Left ventricle myocardium inferior (tissue), 1 donor: Measurements from ENCODE around the gene TLE5. TPM values are rescaled to one million over a fixed set of nuclear protein-coding genes. Genes with fewer than 3 reads are reported as not detected.
"Not testable (repeated sequence)": the region's sequence is repeated elsewhere in the genome, so short reads cannot be mapped to it uniquely, and the experiment has no call there.

Experiments
- DNase-seq: peaks from one replicate; pipeline ENCODE4 v3.0.0-alpha.2; 2020
- H3K27ac ChIP-seq: fragments of 200-600 bp; replicated peaks from 2 replicates; pipeline ENCODE4 v1.8.0; 2021
- H3K27me3 ChIP-seq: fragments of 200-600 bp; 2 replicates; pipeline ENCODE4 v1.8.0; 2021; ENCODE audit warnings: low read depth
- H3K36me3 ChIP-seq: fragments of 200-600 bp; 2 replicates; pipeline ENCODE4 v1.8.0; 2021
- H3K4me1 ChIP-seq: fragments of 200-600 bp; 2 replicates; pipeline ENCODE4 v1.8.0; 2021
- H3K4me3 ChIP-seq: fragments of 200-600 bp; 2 replicates; pipeline ENCODE4 v1.8.0; 2021; ENCODE audit warnings: mild to moderate bottlenecking, moderate library complexity
- H3K9me3 ChIP-seq: fragments of 200-600 bp; replicated peaks from 2 replicates; pipeline ENCODE4 v1.8.0; 2021
- intact Hi-C: fragments of 100-400 bp; cut with micrococcal nuclease; formaldehyde crosslinking; loops from one replicate; pipeline ENCODE4 v1.11.0; 2022
- total RNA-seq: library from RNA; stranded (reverse); fragmentation: NEBNext Ultra II Directional; extraction: Animal tissue kit (Norgen Biotek cat#: 25700); gene quantifications from one replicate; pipeline ENCODE4 v1.2.1, GENCODE V29; 2021
- TF ChIP-seq, protein P1 (sequence below): fragments of 200-600 bp; IDR thresholded peaks from 2 replicates; pipeline ENCODE4 v1.8.0; 2021; ENCODE audit warnings: antibody characterized with exemption, mild to moderate bottlenecking, borderline replicate concordance
- donor health status: DM: no; HTN: yes; CAD: no; lungs with severe emphysema.

TLE5 gene
- total RNA-seq, 1 donor from 2014 or later = 799 TPM

DNA sequence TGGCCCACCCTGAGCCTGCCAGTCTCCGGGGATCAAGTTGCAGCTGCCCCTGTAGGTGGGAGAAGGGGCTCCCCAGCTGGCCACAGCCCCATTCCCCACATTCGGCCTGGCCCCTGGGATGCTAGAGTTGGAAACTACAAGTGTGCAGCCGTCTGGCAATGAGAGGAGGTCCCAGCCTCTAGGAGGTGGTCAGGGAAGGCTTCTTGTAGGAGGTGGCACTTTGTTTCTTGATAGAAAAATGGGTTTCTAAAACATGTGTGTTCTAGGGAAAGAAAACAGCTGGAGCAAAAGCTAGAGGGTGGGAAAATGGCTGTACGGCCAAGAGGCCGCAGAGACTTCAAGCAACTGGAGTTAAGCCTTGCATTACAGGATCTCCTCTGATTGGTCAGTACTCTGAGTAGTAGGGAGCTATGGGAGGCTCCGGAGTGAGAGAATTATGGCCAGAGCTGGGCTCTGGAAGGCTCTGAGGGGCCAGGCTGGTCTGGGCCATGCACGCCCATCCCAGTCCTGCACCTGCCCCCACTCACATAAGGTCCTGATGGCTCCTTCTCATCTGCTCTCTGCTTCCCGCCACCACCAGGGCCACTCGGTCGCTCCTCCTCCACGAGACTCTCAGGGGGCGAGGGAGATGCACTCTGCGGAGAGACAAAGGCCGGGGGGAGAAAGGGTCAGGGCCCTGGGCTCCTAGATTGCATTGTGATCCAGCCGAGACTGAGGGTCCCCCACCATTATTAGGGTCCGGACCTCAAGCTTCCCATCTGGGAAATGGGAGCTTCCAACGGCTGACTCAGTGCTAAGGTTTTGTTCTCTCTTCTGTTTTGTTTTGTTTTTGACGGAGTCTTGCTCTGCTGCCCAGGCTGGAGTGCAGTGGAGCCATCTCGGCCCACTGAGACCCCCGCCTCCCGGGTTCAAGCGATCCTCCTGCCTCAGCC is 46.9 kb downstream of the TLE5 start:
- TF ChIP-seq, protein P1, sequence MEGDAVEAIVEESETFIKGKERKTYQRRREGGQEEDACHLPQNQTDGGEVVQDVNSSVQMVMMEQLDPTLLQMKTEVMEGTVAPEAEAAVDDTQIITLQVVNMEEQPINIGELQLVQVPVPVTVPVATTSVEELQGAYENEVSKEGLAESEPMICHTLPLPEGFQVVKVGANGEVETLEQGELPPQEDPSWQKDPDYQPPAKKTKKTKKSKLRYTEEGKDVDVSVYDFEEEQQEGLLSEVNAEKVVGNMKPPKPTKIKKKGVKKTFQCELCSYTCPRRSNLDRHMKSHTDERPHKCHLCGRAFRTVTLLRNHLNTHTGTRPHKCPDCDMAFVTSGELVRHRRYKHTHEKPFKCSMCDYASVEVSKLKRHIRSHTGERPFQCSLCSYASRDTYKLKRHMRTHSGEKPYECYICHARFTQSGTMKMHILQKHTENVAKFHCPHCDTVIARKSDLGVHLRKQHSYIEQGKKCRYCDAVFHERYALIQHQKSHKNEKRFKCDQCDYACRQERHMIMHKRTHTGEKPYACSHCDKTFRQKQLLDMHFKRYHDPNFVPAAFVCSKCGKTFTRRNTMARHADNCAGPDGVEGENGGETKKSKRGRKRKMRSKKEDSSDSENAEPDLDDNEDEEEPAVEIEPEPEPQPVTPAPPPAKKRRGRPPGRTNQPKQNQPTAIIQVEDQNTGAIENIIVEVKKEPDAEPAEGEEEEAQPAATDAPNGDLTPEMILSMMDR = no peak
- no peak overlapping the region for H3K4me3 ChIP-seq
- H3K36me3 ChIP-seq = peaks cover 55% of the 10 kb centered on the region
- H3K27ac ChIP-seq = no peak overlapping the region
- H3K9me3 ChIP-seq = no peaks in the 10 kb centered on the region
- no peak for DNase-seq
- no peaks in the 10 kb centered on the region for H3K27me3 ChIP-seq
- H3K4me1 ChIP-seq = no peaks in the 10 kb centered on the region
- intact Hi-C loops = no loop called here

DNA sequence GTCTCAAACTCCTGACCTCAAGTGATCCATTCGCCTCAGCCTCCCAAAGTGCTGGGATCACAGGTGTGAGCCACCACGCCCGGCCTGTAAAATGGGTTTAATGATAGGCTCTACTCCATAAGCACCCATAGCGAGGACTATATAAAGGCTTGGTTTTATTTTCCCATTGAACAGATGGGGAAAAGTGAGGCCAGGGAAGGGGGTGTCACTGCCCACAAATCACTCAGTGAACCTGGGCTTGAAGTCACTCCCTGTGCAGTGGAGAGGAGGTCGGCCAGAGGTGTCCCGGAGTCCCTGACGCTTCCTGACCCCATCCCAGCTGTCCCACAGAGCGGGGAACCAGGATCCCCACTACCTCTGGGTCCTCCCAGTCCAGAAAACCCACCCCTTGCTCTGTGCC is 48.2 kb downstream of the TLE5 start:
- Histone ChIP-seq H3K27ac (no peak overlapping the region), H3K4me1 (no peaks in the 10 kb centered on the region), H3K36me3 (peaks cover 58% of the 10 kb centered on the region), H3K9me3 (no peaks in the 10 kb centered on the region), H3K4me3 (no peak overlapping the region), H3K27me3 (no peaks in the 10 kb centered on the region)
- intact Hi-C loops = no loop called here
- DNase-seq = no peak
- TF ChIP-seq, protein P1 = no peak

DNA sequence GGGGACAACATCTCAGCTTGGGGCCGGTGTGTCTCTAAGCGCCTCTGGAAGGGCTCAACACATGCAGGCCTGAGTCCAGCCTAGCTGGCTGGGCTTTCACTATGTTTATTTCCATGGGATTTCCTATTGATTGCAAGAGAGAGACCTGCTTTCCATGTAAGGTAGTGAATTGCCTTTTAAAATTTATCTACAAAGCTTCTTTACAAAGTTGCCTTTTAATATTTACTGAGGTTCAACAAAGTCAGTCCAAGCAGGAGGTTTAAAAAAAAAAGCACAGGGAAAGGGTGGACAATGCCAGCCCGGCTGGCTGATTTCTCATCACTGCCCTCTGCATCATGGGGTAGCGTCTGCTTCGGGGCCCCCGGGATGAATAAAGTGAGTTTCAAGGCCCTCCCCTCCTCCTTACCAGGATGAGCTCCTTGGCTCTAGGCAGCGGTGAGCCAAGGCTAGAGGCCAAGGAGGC is 49.0 kb downstream of the TLE5 start:
- peaks cover 65% of the 10 kb centered on the region for H3K36me3 ChIP-seq
- DNase-seq = no peak
- H3K9me3 ChIP-seq = no peaks in the 10 kb centered on the region

DNA sequence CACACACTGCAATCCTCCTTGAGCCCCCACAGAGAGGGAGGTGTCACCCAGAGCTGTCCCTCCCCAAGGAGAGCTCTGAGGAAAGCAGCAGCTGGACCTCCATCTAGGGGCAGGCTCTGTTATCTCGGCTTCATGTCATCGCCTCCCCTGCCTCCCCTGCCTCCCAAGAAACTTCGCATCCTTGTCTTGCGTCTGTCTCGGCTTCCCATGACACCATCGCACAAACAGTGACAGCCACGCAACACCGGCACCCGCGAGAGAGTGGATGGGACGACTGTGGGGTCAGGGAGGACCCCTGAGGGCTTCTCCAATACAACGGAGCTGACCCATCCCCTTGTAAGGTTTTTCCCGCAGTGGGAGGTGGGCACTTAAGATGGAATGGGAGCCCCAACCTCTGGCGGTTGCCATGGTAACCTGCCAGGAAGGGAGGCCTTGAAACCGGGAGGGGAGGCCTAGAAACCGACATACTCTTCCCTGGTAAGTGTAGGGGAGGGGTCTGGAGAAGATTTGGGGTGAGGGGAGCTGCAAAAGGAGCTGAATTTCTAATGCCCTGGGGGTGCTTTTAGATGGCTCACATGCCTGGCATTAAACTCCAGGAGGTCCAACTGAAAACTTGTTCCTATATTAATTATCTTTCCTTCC is 49.6 kb downstream of the TLE5 start:
- DNase-seq = no peak
- TF ChIP-seq, protein P1 = no peak
- Histone ChIP-seq H3K4me3 (no peak overlapping the region), H3K4me1 (no peaks in the 10 kb centered on the region), H3K27me3 (no peaks in the 10 kb centered on the region), H3K27ac (no peak overlapping the region), H3K9me3 (no peaks in the 10 kb centered on the region), H3K36me3 (peaks cover 70% of the 10 kb centered on the region)
- intact Hi-C loops = no loop called here

More for the DNA sequence above, 49.0 kb downstream of the TLE5 start:
- Histone ChIP-seq H3K4me3 (no peak overlapping the region), H3K4me1 (no peaks in the 10 kb centered on the region), H3K27ac (no peak overlapping the region), H3K27me3 (no peaks in the 10 kb centered on the region)
- intact Hi-C loops = no loop called here
- TF ChIP-seq, protein P1 = no peak

DNA sequence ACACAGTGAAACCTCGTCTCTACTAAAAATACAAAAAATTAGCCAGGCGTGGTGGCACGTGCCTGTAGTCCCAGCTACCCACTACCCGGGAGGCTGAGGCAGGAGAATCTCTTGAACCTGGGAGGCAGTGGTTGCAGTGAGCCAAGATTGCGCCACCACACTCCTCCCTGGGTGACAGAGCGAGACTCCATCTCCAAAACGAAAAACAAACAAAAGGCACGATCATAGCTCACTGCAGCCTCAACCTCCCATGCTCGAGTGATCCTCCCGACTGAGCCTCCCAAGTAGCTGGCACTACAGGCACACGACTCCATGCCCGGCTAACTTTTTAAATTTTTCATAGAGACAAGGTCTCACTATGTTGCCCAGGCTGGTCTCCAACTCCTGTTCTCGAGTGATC is 50.2 kb downstream of the TLE5 start:
- peaks cover 77% of the 10 kb centered on the region for H3K36me3 ChIP-seq
- H3K27ac ChIP-seq, H3K4me1 ChIP-seq, H3K4me3 ChIP-seq, H3K9me3 ChIP-seq, H3K27me3 ChIP-seq, DNase-seq, intact Hi-C loops: not testable (repeated sequence)

DNA sequence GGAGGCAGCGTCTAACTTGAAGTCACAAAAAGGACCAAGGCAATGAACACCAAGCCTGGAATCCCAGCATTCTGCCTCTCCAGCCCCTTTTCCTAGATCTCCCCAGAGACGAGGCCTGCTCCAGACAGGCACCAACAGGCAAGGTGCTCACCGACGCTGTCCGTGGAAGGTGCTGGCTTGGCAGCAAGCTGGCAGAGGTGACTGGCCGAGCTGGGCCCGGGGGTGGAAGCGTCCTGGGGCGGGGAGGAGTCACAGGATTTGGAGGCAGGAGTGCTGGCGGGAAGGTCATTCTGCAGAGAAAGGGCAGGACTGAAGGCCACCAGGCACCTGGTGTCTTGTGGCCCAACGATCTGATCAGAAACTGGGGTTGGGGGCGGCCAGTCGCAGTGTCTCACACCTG is 51.4 kb downstream of the TLE5 start:
- H3K36me3 ChIP-seq = peaks cover 89% of the 10 kb centered on the region
- TF ChIP-seq, protein P1 = no peak
- H3K27me3 ChIP-seq = no peaks in the 10 kb centered on the region
- H3K4me3 ChIP-seq = no peak overlapping the region
- intact Hi-C loops = no loop called here
- no peak for DNase-seq
- H3K27ac ChIP-seq = no peak overlapping the region
- no peaks in the 10 kb centered on the region for H3K9me3 ChIP-seq
- no peaks in the 10 kb centered on the region for H3K4me1 ChIP-seq
